HG03565 (cell line): ENCODE measurements around the gene TSPAN16.
"Not testable (repeated sequence)": the region's sequence is repeated elsewhere in the genome, so short reads cannot be mapped to it uniquely, and the experiment has no call there.

Source experiments
- ATAC-seq: cut with Tn5 transposase; IDR thresholded peaks from one replicate; pipeline ENCODE4 v1.9.1; 2021; ENCODE audit warnings: mild to moderate bottlenecking, moderate library complexity; ENCODE audit not compliant: unreplicated experiment

TSPAN16 gene

DNA sequence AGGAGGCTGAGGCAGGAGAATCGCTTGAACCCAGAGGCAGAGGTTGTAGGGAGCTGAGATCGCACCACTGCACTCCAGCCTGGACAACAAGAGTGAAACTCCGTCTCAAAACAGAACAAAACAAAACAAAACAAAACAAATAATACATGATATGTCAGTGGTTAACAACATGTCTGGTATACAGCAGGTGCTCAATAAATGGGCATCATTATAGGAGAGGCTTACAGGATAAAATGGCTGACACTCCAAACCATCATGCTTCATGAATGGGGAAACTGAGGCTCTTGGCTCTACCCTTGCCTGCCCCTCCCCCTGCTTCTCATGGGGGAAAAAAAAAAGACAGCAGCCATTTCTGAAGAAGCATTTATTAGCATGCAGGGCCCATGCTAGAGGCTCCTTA is 46.5 kb downstream of the TSPAN16 start:
- no peak for ATAC-seq

DNA sequence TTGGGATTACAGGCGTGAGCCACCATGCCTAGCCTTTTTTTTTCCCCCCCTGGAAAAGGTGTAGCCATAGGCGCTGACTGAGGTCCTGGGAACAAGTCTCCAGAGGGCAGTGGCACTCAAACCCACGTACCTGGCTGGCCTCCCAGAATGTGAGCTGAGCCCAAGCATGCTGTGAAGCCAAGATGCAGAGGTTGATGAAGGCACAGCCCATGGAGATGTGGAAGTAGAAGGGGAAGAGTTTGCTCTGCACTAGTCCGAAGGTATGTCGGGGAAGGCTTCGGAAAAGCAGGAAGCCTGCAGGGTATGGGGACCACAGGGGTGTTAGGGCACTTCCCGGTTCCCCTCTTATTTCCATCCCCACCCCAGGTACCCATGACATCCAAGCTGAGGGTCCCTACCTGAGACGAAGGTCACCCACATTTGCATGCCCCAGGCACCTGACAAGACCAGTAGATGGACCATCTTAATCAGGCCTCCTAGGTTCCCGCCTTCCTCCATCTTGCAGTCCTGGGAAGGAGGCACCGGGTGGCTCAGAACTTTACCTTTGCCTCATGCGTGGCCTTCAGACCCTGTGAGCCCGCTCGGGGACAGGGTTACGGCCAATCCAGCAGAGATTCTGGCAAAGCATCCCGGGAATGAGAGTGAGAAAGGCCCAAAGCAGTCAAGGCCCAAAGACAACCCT is 49.3 kb downstream of the TSPAN16 start:
- no peak for ATAC-seq

DNA sequence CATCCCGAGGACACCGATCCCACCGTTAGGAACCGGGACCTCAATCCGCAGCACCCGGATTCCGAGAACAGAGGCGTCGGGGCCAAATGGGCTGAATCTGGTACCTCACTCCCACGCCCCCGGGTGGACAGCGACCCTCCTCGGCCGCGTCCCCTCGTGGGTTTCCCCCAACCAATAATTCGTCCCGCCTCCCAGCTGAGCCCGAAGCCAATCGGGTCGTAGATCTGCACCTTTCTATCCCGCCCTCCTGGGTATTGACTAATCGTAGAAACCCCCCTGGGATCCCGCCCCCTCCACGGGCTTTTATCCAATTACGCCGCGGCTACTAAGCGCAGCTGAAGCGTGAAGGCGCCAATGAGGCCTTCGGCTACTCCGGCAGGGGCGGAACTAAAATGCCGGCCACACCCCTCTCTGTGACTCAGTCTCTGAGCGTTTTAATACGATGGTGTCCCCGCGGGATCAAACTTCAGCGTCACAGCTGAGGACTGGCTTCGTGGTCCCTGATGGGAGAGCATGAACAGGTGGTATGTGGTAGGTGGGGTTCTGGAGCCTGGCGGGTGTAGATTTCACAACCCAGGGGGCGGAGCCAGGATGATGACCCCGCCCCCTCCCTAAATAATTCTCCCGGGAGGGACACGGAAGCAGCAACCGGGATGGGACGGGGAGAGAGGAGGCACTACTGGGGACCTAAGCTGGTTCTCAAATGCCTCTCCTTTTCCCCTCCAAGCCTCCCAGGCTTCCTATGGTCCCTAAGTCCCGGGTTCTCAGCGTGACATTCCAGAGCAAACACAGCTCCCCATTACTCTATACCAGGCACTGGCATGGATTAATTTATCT is 50.4 kb downstream of the TSPAN16 start, which contains the start of the genes CCDC159 and TMEM205:
CCDC159 (plus strand) TSS at position 416 of the 837 bp plus-strand sequence; CDS start at position 504, 88 bp downstream.
TMEM205 (minus strand) TSS at position 165 of the 837 bp plus-strand sequence. CDS start 649 bp downstream, outside the sequence.
- ATAC-seq, result peak; percentile 86

DNA sequence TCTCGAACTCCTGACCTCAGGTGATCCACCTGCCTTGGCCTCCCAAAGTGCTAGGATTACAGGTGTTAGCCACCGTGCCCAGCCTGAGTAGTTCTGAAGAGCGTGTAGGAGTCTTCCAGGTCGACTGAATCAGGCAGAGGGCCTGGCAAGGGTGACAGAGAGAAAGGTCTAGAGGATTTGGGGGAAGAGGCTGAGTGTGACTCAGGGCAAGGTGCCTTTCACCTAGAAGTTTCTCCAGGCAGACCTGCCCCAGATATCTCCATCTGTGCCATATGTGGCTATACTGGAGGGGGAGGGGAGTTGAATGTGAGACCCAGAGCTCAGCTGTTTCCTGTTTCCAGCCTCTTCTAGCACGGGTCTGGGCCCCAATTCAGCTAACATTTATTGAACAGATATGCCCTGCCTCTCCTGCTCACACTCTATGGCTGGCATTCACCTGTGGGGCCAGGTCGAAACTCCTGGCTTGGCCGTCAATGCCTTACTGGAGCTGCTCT is 51.6 kb downstream of the TSPAN16 start:
- ATAC-seq, result no peak

DNA sequence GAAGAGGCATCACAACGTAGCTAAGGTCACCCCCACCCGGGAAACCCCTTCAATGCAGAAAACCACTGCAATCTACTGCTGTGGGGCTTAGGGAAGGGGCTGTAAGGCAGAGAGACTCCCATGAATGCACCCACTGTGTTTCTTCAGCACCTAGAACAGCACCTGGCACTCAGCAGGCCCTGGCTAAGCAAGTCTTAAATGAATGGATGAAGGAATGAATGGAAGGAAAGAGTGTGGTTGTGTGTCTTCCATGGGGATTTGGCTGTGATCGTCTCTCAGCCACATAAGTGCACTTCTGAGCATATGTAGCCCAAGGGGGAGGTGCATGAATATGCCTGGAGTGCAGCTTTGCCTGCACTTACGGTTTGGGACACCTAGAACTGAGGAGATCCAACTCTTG is 53.2 kb downstream of the TSPAN16 start:
- ATAC-seq, result no peak

DNA sequence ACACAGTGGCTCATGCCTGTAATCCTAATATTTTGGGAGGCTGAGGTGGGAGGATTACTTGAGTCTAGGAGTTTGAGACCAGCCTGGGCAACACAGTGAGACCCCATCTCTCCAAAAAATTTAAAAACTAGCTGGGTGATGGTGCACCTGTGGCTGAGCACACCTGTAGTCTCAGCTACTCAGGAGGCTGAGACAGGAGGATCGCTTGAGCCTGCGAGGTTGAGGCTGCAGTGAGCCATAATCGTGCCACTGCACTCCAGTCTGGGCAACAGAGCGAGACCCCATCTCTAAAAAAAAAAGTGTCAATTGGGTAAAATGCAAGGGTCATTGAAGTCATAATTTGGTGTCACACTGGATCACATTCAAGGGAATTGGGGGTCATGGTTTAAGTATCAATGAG is 58.1 kb downstream of the TSPAN16 start:
- not testable (repeated sequence) for ATAC-seq

DNA sequence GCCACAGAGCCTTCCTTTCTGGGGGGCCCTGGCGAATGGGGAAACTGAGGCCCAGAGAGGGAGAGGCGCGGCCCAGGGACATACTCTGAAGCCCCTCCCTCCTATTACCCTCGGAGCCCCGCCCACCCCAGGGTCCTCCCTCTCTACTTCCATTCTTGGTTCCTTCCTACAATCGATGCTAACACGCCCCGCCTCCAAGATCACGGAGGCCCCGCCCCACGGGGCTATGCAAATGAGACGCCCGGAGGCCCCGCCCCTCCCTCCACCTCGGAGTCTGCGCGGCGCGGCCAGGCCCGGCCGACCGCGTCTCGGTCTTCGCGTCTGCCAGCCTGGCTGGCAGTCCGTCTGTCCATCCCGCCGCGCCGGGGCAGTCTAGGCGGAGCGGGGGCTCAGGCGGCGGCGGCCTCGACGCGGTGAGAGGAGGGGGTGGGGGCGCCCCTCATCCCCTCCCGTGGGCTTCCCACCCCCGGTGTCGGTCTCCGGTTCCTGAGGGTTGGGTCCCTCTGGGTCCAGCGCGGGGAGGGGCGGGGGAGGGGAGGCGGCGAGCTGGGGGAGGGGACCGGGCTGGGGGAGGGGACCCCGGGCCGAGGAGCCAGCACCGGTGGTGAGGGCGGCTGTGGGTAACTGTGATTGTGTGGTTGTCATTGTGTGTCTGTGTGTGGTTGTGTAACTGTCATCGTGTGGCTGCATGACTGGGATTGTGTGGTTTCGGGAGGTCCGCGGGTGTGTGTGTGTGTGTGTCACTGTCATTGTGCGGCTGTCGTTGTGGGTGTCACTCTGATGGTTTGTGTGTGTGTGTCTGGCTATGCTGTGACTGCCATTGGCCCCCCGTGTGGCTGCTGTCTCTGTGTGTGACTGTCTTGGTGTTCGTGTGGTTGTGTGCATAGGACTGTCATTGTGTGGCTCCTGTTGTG is 59.5 kb downstream of the TSPAN16 start, which contains the start of gene PLPPR2:
PLPPR2 (plus strand) TSS at position 273 of the 914 bp plus-strand sequence. CDS start 2,242 bp downstream, outside the sequence.
- no peak for ATAC-seq

DNA sequence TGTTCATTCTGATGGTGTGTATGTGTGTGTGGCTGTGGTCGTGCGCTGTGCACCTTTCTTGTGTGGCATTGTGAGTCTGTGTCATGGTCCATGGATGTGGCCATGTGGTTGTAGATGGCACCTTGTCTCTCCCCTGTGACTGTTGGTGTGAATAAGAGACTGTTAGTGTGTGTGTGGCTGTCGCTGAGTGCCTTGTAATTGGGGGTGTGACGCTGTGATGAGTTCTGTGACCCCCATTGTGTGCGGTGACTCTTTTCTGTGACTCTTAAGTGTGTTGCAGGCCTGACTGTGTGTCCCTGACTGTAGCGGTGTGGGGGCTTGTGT is 60.1 kb downstream of the TSPAN16 start:
- ATAC-seq, result no peak

DNA sequence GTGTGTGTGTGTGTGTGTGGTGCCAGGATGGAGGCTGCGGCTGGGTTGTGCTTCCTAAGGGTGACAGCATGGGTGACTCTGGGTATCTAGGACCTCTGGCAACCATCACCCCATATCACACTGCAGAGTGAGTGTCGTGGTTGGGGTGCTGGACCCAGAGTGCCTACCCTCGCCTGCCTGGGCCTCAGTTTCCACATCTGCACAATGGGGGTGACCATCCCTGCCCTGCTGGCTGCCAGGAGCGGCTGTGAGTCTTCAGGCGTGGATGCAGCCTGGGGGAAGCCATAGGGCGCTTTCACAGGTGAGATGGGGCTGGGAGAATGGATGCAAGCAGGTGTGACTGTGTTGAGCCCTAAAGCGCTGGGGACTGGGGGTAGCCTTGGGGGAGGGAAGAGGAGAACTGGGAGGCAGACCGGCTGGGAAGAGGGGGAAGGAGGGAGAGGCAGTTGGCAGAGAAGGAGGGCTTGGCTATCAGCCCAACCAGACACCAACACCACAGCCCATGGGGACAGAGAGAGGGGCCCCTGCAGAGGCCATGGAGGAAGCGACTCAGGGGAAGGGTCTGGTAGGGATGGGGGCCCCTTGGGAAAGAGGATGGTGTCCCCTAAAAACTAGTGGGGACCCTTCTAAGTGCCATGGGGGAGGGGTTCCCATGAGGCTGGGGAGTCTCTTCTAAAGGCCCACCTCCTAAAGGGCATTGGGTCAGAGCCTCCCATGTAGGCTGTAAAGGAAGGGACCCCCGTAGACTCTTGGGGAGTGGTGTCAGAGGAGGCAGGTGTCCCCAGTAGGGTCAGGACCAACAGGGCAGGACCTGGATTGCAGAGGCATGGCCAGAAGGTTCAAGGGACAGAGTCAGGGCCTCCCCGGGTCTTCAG is 61.0 kb downstream of the TSPAN16 start:
- no peak for ATAC-seq

DNA sequence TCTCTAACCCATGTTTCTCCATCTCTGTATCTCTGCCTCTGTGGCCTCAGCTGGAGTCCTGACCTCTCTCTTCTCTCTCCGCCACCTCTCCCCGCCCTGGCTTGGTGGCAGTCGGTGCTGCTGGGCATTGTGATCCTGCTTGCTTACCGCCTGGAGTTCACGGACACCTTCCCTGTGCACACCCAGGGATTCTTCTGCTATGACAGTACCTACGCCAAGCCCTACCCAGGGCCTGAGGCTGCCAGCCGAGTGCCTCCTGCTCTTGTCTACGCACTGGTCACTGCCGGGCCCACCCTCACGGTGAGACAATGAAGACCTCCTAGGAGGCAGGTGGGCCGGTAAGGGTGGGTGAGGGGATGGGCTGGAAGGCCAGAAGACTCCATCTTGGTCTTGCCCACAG is 63.5 kb downstream of the TSPAN16 start:
- no peak for ATAC-seq

DNA sequence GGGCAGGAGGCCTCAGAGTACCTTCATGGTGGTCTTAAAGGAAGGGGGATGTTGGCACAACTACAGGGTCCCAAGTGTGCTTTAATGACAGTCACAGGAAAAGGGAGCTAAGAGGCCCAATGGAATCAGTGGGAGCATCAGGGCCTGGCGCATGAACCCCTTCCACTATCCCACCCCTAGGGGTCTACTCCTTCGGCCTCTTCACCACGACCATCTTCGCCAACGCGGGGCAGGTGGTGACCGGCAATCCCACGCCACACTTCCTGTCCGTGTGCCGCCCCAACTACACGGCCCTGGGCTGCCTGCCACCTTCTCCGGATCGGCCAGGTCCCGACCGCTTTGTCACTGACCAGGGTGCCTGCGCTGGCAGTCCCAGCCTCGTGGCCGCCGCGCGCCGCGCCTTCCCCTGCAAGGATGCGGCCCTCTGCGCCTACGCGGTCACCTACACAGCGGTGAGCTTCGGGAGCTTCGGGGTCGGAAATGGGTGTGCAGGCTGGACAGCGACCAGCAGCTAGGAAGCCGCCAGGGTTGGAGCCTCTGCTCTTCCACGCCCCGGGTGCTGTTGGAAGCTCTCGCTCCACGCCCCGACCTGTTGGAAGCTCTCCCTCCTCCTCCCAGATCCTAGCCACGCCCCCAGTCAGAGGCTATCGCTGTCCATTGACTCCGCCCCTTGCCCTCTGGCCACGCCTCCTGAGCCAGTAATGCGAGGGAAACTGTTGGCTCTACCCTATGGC is 65.2 kb downstream of the TSPAN16 start:
- no peak for ATAC-seq

DNA sequence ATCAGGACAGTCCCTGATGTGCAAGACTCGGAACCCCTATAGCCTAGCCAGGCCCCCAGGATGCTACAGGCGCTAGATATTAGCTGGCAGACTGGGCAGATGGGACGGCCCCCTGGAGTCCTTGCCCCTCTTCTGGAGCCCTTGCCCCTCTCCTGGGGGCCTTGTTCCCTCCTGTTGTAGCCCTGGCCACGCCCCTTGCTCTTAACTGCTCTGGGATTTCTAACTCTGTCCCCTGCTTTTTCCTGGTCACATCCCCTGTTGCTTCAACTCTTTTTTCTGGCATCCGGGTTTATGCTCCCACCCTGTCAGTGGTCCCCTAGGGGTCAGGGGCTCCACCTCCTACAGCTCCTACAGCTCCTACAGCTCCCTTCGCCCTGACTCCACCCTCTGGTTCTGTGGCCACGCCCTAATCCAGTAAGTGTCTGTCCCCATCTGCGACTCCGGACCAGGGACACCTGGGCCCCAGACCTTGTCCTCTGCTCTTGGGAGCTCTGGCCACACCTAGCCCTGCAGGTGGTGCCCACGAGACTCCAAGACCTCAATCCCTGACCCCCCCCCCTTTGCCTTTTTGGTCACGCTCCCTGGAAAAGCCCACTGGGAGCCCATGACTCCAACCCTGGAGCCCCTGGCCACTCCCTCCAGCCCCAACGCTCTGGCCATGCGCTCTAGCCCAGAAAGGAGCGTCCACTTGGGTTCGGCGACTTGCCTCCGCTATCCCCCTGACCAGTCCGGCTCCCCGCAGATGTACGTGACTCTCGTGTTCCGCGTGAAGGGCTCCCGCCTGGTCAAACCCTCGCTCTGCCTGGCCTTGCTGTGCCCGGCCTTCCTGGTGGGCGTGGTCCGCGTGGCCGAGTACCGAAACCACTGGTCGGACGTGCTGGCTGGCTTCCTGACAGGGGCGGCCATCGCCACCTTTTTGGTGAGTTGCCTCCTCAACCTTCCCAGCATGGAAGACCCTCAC is 66.1 kb downstream of the TSPAN16 start:
- no peak for ATAC-seq

DNA sequence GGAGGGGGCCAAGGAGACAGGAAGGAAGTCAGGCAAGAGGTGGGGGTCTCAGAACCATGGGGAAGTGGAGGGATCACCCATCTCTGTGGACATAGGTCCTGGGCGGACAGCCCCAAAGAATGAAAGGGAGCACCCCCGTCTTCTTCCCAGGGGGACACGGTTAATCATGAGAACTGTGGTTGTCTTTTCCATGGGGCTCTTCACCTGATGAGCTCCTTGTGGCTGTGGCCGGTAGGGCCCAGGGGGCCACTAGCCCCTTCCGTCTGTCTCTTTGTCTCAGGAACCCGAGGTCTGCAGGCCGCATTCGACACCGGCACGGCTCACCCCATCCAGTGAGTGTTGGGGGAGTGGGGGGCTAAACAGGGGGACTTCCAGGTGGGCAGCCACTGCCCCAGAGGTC is 67.9 kb downstream of the TSPAN16 start:
- ATAC-seq, result no peak

DNA sequence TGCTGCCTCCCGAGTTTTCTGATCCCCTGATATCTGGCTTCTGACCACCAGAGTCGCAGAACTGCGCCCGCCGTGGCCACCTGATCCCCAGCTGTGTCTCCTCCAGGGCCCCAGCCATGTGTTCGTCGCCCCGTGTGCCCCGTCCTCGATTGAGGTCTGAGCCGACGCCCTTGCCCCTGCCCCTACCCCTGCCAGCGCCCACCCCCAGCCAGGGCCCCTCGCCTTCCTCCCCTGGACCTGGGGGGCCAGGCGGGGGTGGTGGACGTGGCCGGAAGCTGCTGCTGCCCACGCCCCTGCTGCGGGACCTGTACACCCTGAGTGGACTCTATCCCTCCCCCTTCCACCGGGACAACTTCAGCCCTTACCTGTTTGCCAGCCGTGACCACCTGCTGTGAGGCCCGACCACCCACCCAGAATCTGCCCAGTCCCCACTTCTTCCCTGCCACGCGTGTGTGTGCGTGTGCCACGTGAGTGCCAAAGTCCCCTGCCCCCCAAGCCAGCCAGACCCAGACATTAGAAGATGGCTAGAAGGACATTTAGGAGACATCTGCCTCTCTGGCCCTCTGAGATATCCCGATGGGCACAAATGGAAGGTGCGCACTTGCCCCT is 68.4 kb downstream of the TSPAN16 start:
- no peak for ATAC-seq

DNA sequence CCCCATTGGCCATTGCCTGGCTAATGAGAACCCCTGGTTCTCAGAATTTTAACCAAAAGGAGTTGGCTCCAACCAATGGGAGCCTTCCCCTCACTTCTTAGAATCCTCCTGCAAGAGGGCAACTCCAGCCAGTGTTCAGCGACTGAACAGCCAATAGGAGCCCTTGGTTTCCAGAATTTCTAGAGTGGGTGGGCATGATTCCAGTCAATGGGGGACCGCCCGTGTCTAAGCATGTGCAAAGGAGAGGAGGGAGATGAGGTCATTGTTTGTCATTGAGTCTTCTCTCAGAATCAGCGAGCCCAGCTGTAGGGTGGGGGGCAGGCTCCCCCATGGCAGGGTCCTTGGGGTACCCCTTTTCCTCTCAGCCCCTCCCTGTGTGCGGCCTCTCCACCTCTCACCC is 69.0 kb downstream of the TSPAN16 start:
- no peak for ATAC-seq
